ENCODE results near the gene WWC2. TPM values are rescaled to one million over a fixed set of nuclear protein-coding genes. Genes with fewer than 3 reads are reported as not detected.

Gene WWC2
- total RNA-seq, 4 donors from 2014 or later = 28.2 to 38.5 (median 37.0) TPM

DNA sequence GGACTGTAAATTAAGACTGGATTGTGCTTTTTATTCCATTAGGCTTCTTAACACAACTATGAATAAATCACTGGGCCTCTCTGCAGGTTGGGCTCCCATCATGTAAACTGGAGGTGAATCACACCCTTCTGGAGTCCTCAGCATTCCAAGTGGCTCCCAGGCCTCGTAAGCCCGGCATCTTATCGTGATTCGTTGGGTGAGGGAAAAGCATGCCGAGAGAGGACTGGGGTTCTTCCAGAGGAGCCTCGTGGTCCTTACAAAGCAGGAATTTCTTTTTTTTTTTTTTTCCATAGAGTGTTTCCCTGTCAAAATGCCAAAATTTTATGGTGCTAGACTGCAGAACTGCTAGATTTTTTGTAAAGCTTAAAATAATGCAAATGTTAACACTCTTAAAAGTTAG lies 201.0 kb downstream of the WWC2 start:
- intact Hi-C loops (cut with DNase I) = no loop called here
- no peak for DNase-seq (ENCODE audit: extremely low spot score)
- Histone ChIP-seq H3K4me3 (no peak overlapping the region), H3K36me3 (peaks cover 3 to 46% (median 13%) of the 10 kb centered on the region in 4 donors), H3K4me1 (no peaks in the 10 kb centered on the region), H3K27me3 (no peaks in the 10 kb centered on the region), H3K9me3 (no peaks in the 10 kb centered on the region), H3K27ac (replicated peaks in 1 of 4) (no peak overlapping the region)
- TF ChIP-seq POLR2AphosphoS5 (IDR thresholded peaks at IDR 0.05) (no peak), POLR2A (IDR thresholded peaks at IDR 0.05; ENCODE audit: low read depth) (no peak), EP300 (IDR thresholded peaks at IDR 0.05) (no peak)
- TF ChIP-seq, protein P1, sequence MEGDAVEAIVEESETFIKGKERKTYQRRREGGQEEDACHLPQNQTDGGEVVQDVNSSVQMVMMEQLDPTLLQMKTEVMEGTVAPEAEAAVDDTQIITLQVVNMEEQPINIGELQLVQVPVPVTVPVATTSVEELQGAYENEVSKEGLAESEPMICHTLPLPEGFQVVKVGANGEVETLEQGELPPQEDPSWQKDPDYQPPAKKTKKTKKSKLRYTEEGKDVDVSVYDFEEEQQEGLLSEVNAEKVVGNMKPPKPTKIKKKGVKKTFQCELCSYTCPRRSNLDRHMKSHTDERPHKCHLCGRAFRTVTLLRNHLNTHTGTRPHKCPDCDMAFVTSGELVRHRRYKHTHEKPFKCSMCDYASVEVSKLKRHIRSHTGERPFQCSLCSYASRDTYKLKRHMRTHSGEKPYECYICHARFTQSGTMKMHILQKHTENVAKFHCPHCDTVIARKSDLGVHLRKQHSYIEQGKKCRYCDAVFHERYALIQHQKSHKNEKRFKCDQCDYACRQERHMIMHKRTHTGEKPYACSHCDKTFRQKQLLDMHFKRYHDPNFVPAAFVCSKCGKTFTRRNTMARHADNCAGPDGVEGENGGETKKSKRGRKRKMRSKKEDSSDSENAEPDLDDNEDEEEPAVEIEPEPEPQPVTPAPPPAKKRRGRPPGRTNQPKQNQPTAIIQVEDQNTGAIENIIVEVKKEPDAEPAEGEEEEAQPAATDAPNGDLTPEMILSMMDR (IDR thresholded peaks at IDR 0.05) = no peak
- 73% methylated on average over 6 of the region's 6 CpGs for WGBS

DNA sequence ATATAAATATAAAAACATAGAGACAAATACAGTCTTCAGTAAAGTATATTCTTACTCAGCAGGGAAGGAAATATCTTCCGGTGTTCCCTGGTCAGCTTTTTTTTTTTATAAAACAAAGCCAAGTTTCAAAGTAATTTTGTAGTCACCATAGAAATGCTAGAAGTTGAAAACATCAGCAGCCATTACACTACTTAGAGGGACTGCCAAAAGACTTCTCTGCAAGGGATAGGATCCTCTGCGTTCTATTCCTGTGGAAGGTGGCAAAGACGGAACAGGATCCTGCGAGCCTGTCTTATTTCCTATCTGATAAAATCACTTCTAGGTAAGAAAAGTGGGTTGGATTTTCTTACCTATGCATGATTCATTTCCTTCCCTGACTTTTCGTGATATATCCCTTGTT lies 201.6 kb downstream of the WWC2 start:
- H3K4me3 ChIP-seq = no peak overlapping the region
- no peaks in the 10 kb centered on the region for H3K9me3 ChIP-seq
- TF ChIP-seq POLR2AphosphoS5 (IDR thresholded peaks at IDR 0.05) (no peak), EP300 (IDR thresholded peaks at IDR 0.05) (no peak), POLR2A (IDR thresholded peaks at IDR 0.05; ENCODE audit: low read depth) (no peak)
- TF ChIP-seq, protein P1 (IDR thresholded peaks at IDR 0.05) = no peak
- 79% methylated on average over 5 of the region's 5 CpGs for WGBS
- intact Hi-C loops (cut with DNase I) = no loop called here
- no peak for DNase-seq (ENCODE audit: extremely low spot score)
- no peak overlapping the region for H3K27ac ChIP-seq (replicated peaks in 1 of 4)
- no peaks in the 10 kb centered on the region for H3K27me3 ChIP-seq
- no peaks in the 10 kb centered on the region for H3K4me1 ChIP-seq
- peaks cover 0 to 40% (median 14%) of the 10 kb centered on the region in 4 donors for H3K36me3 ChIP-seq

DNA sequence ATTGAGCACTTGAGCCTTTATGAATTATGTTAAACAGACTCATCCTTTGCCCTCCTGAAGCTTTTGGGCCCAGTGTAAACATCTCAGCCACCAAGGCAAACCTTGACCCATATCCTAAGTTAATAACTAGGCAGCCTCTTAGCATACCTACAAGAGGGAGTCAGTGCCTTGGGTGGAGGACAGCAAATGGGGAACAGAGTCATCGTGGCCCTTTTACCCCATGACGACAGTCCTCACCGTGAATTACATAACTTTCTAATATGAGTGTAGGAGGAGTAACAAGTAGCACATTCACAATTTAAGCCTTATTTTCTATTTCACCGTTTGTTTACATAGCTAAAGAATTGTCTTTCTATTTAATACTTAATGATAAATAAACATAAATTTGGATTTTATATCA lies 204.2 kb downstream of the WWC2 start:
- no peaks in the 10 kb centered on the region for H3K9me3 ChIP-seq
- no peak for DNase-seq (ENCODE audit: extremely low spot score)
- intact Hi-C loops (cut with DNase I) = no loop called here
- H3K36me3 ChIP-seq = peaks cover 0 to 18% (median 8%) of the 10 kb centered on the region in 4 donors
- WGBS = 88% methylated on average over 4 of the region's 4 CpGs
- H3K27ac ChIP-seq (replicated peaks in 1 of 4) = no peak overlapping the region
- no peak overlapping the region for H3K4me3 ChIP-seq
- no peaks in the 10 kb centered on the region for H3K4me1 ChIP-seq
- no peaks in the 10 kb centered on the region for H3K27me3 ChIP-seq
- TF ChIP-seq POLR2A (IDR thresholded peaks at IDR 0.05; ENCODE audit: low read depth) (no peak), EP300 (IDR thresholded peaks at IDR 0.05) (no peak), POLR2AphosphoS5 (IDR thresholded peaks at IDR 0.05) (no peak)
- TF ChIP-seq, protein P1 (IDR thresholded peaks at IDR 0.05) = no peak

DNA sequence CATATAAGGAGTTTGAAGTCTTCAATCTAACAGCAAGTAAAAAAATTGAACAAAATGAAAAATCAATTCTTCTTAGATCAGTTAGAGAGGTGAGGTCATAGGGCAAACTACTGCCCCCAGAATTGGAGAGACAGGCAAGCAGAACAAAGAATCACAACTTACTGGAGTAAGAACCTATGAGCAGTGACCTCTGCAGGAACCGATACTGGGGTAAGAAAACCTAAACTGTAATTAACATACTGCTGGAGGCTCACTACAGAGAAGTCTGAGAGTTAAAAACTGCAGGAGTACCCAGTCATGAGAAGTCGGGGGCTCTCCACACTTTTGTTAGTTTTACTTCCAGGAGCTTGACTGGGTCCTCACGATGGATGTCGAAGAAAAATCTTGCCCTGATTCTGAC lies 205.0 kb downstream of the WWC2 start:
- H3K36me3 ChIP-seq = peaks cover 0 to 16% (median 7%) of the 10 kb centered on the region in 4 donors
- H3K9me3 ChIP-seq = no peaks in the 10 kb centered on the region
- WGBS = 99% methylated on average over 4 of the region's 4 CpGs
- intact Hi-C loops (cut with DNase I) = no loop called here
- no peak overlapping the region for H3K4me3 ChIP-seq
- no peaks in the 10 kb centered on the region for H3K4me1 ChIP-seq
- H3K27ac ChIP-seq (replicated peaks in 1 of 4) = no peak overlapping the region
- H3K27me3 ChIP-seq = no peaks in the 10 kb centered on the region
- TF ChIP-seq, protein P1 (IDR thresholded peaks at IDR 0.05) = no peak
- TF ChIP-seq EP300 (IDR thresholded peaks at IDR 0.05) (no peak), POLR2A (IDR thresholded peaks at IDR 0.05; ENCODE audit: low read depth) (no peak), POLR2AphosphoS5 (IDR thresholded peaks at IDR 0.05) (no peak)
- DNase-seq (ENCODE audit: extremely low spot score) = no peak

DNA sequence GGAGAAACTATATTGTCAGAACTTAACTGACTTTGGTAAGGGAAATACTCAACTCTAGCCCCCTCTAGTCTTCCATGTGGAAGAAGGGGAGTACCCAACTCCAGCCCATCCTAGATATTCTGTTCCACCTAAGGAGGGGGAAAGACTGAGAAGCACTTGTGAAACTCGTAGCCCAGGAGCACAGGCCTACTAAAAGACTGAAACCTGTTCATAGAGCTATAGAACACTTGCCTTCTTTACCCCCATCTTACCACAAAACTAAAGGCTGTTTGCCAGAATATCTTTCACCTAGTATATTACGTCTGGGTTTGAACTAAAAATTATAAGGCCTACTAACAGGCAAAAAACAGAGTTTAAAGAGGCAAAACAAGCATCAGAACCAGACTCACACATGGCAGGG lies 205.5 kb downstream of the WWC2 start:
- WGBS = 100% methylated on average over 2 of the region's 2 CpGs
- Histone ChIP-seq H3K36me3 (peaks cover 0 to 16% (median 5%) of the 10 kb centered on the region in 4 donors), H3K27me3 (no peaks in the 10 kb centered on the region), H3K4me3 (no peak overlapping the region), H3K9me3 (no peaks in the 10 kb centered on the region), H3K4me1 (no peaks in the 10 kb centered on the region), H3K27ac (replicated peaks in 1 of 4) (no peak overlapping the region)
- intact Hi-C loops (cut with DNase I) = no loop called here
- TF ChIP-seq, protein P1 (IDR thresholded peaks at IDR 0.05) = no peak
- no peak for DNase-seq (ENCODE audit: extremely low spot score)

Data from esophagus muscularis mucosa (tissue), 4 donors.